GM23338 (cell line): ENCODE measurements around the gene PSMA3. TPM values are rescaled to one million over a fixed set of nuclear protein-coding genes. Genes with fewer than 3 reads are reported as not detected.

Experiments used
- polyA plus RNA-seq: library from polyadenylated mRNA; unstranded; fragments of >200 nt; fragmentation: Nextera tagmentation; extraction: Ambion mirVana; gene quantifications from 2 replicates; pipeline ENCODE4 v1.2.1, GENCODE V29; 2016
- small RNA-seq: library from RNA; depleted of rRNA; stranded (forward); fragments of <200 nt; gene quantifications from one replicate; pipeline ENCODE3, GENCODE V24; 2014; ENCODE audit warnings: low replicate concordance
- total RNA-seq: library from RNA; depleted of rRNA; stranded (reverse); fragments of >200 nt; shearing (Covaris generic); gene quantifications from 2 replicates; pipeline ENCODE4 v1.2.3, GENCODE V29; 2014; rRNA removed

Gene PSMA3
- total and polyA plus RNA-seq, 2 experiments from 2014 or later = 184 to 677 TPM

Small RNAs within 50 kb of the gene (small RNA-seq; reads per million reads assigned to genes)
- gene RNU6-341P = not detected

Other genes starting within 250 kb of the PSMA3 start
- 20.2 and 30.8 TPM in 2 replicates for gene ARMH4, start 92.6 kb upstream of the PSMA3 start, total RNA-seq
- 13.9 and 15.5 TPM in 2 replicates for gene ARMH4, start 92.6 kb upstream of the PSMA3 start, polyA plus RNA-seq
- gene ACTR10, start 44.7 kb upstream of the PSMA3 start, total RNA-seq = 30.8 and 48.7 TPM in 2 replicates
- gene ACTR10, start 44.7 kb upstream of the PSMA3 start, polyA plus RNA-seq = 50.2 and 51.3 TPM in 2 replicates
- gene ARID4A, start 53.7 kb downstream of the PSMA3 start, total RNA-seq = 9.1 and 14.1 TPM in 2 replicates
- 10.8 and 25.4 TPM in 2 replicates for gene ARID4A, start 53.7 kb downstream of the PSMA3 start, polyA plus RNA-seq
- not detected in 2 replicates for gene TOMM20L, start 151.1 kb downstream of the PSMA3 start, total RNA-seq
- not detected in 2 replicates for gene TOMM20L, start 151.1 kb downstream of the PSMA3 start, polyA plus RNA-seq
- gene TIMM9, start 182.7 kb downstream of the PSMA3 start, total RNA-seq = 40.3 and 101 TPM in 2 replicates
- 124 and 146 TPM in 2 replicates for gene TIMM9, start 182.7 kb downstream of the PSMA3 start, polyA plus RNA-seq
- gene KIAA0586, start 182.9 kb downstream of the PSMA3 start, total RNA-seq = 23.7 and 26.0 TPM in 2 replicates
- gene KIAA0586, start 182.9 kb downstream of the PSMA3 start, polyA plus RNA-seq = 15.3 and 22.2 TPM in 2 replicates